Renal cortex interstitium (tissue), 11 donors: ENCODE data around the gene HOXA10. TPM values are rescaled to one million over a fixed set of nuclear protein-coding genes. Genes with fewer than 3 reads are reported as not detected.

Source experiments
- DNase-seq, 11 donors: peaks; one replicate each; pipeline ENCODE4 v3.0.0-alpha.2; 2013; ENCODE audit warnings: low read depth in 9 of 11, low spot score in 4 of 11; ENCODE audit errors: extremely low read depth in 1 of 11
- polyA plus RNA-seq, 3 donors: library from polyadenylated mRNA; unstranded; fragments of 120-200 nt; gene quantifications; one replicate each; pipeline ENCODE4 v1.2.1, GENCODE V29; 2013; ENCODE audit not compliant: insufficient read length in 3 of 3

HOXA10 gene
- polyA plus RNA-seq, 3 donors = 140 to 148 (median 145) TPM

- no peak for DNase-seq
These were observed 12.8 kb upstream of the HOXA10 start for GRCh38 chr7:27186668-27187474.

- DNase-seq = no peak
These were observed 11.9 kb upstream of the HOXA10 start for GRCh38 chr7:27185854-27186667.

GRCh38 chr7:27185013-27185853, 11.1 kb upstream of the HOXA10 start, which contains the start of gene HOXA11:
TSS of gene HOXA11 (minus strand) at chr7:27185232. CDS start at chr7:27185144, 88 bp downstream.
- DNase-seq = peak; percentile 88 to 97 (median 92)

GRCh38 chr7:27184337-27185012, 10.4 kb upstream of the HOXA10 start:
- no peak for DNase-seq

- DNase-seq = no peak
These were observed 9.7 kb upstream of the HOXA10 start for GRCh38 chr7:27183682-27184336.

GRCh38 chr7:27182861-27183681, 9.0 kb upstream of the HOXA10 start:
- DNase-seq = no peak

- no peak for DNase-seq
These were observed 8.2 kb upstream of the HOXA10 start for GRCh38 chr7:27182285-27182841.

GRCh38 chr7:27181795-27182275, 7.7 kb upstream of the HOXA10 start:
- no peak for DNase-seq

GRCh38 chr7:27180431-27181420, 6.6 kb upstream of the HOXA10 start:
- DNase-seq = no peak

- peak in 10 of 11 donors; percentile 83 to 94 (median 89) for DNase-seq
These were observed 5.6 kb upstream of the HOXA10 start for GRCh38 chr7:27179503-27180430.

GRCh38 chr7:27179030-27179429, 4.9 kb upstream of the HOXA10 start:
- no peak for DNase-seq

- DNase-seq = no peak
These were observed 4.2 kb upstream of the HOXA10 start for GRCh38 chr7:27178366-27178765.

- no peak for DNase-seq
These were observed 3.7 kb upstream of the HOXA10 start for GRCh38 chr7:27177795-27178320.

GRCh38 chr7:27176962-27177794, 3.1 kb upstream of the HOXA10 start:
- DNase-seq = no peak
